Hepatocyte (in vitro differentiated cells): ENCODE measurements around the gene RAET1E. TPM values are rescaled to one million over a fixed set of nuclear protein-coding genes. Genes with fewer than 3 reads are reported as not detected.
"Not testable (repeated sequence)": the region's sequence is repeated elsewhere in the genome, so short reads cannot be mapped to it uniquely, and the experiment has no call there.

Experiments used
- DNase-seq: peaks from one replicate; pipeline ENCODE4 v3.0.0-alpha.2; 2016; ENCODE audit warnings: low spot score
- H2AFZ ChIP-seq: fragments of 200-600 bp; sonication (generic); 2 replicates; pipeline ENCODE4 v1.6.0; 2016; ENCODE audit warnings: antibody characterized with exemption, mild to moderate bottlenecking
- H3K27ac ChIP-seq: fragments of 200-600 bp; sonication (generic); 2 replicates; pipeline ENCODE4 v1.5.1; 2016; ENCODE audit warnings: mild to moderate bottlenecking
- H3K27me3 ChIP-seq: fragments of 200-600 bp; sonication (generic); 2 replicates; pipeline ENCODE4 v1.6.1; 2016
- H3K36me3 ChIP-seq: fragments of 200-600 bp; sonication (generic); replicated peaks from 2 replicates; pipeline ENCODE4 v1.5.1; 2016; ENCODE audit warnings: low read depth; ENCODE audit not compliant: insufficient read depth
- H3K4me1 ChIP-seq: fragments of 200-600 bp; sonication (generic); 2 replicates; pipeline ENCODE4 v1.5.1; 2016; ENCODE audit warnings: mild to moderate bottlenecking, moderate library complexity; ENCODE audit not compliant: insufficient read depth
- H3K4me2 ChIP-seq: fragments of 200-600 bp; sonication (generic); 2 replicates; pipeline ENCODE4 v1.6.0; 2016
- H3K4me3 ChIP-seq: fragments of 200-600 bp; sonication (generic); 2 replicates; pipeline ENCODE4 v1.5.1; 2016; ENCODE audit warnings: mild to moderate bottlenecking
- H3K79me2 ChIP-seq: fragments of 200-600 bp; sonication (generic); 2 replicates; pipeline ENCODE4 v1.6.0; 2017; ENCODE audit warnings: mild to moderate bottlenecking
- H3K9me2 ChIP-seq: fragments of 200-600 bp; sonication (generic); replicated peaks from 2 replicates; pipeline ENCODE4 v1.6.0; 2017; ENCODE audit warnings: mild to moderate bottlenecking; ENCODE audit not compliant: insufficient read depth
- H3K9me3 ChIP-seq: fragments of 200-600 bp; sonication (generic); 2 replicates; pipeline ENCODE4 v1.5.1; 2016; ENCODE audit warnings: low read depth, mild to moderate bottlenecking
- H4K20me1 ChIP-seq: fragments of 200-600 bp; sonication (generic); 2 replicates; pipeline ENCODE4 v1.6.0; 2016; ENCODE audit warnings: mild to moderate bottlenecking; ENCODE audit not compliant: insufficient read depth, poor library complexity, severe bottlenecking
- EZH2 ChIP-seq: fragments of 200-600 bp; sonication (generic); IDR thresholded peaks from 2 replicates; pipeline ENCODE4 v1.6.1; 2016; ENCODE audit warnings: antibody characterized with exemption, mild to moderate bottlenecking, borderline replicate concordance
- EZH2phosphoT487 ChIP-seq: fragments of 200-600 bp; sonication (generic); IDR thresholded peaks from one replicate; pipeline ENCODE4 v1.6.1; 2018; ENCODE audit warnings: antibody characterized with exemption, mild to moderate bottlenecking, low read depth, moderate library complexity; ENCODE audit not compliant: unreplicated experiment, severe bottlenecking
- WGBS: methylation state at CpG from one replicate; pipeline ENCODE4 v1.1.6; 2016; ENCODE audit warnings: low lambda C conversion rate; ENCODE audit errors: missing lambda C conversion rate; 5-methylcytosine and 5-hydroxymethylcytosine counted together
- polyA plus RNA-seq: library from polyadenylated mRNA; unstranded; fragments of >200 nt; fragmentation: Nextera tagmentation; extraction: Ambion mirVana; gene quantifications from 2 replicates; pipeline ENCODE4 v1.2.1, GENCODE V29; 2016
- total RNA-seq: library from RNA; depleted of rRNA; stranded (reverse); fragments of >200 nt; gene quantifications from 2 replicates; pipeline ENCODE4 v1.2.3, GENCODE V29; 2014
- TF ChIP-seq, protein P1 (sequence below): fragments of 200-600 bp; sonication (generic); IDR thresholded peaks from 2 replicates; pipeline ENCODE4 v1.5.1; 2016; ENCODE audit warnings: antibody characterized with exemption, mild to moderate bottlenecking; ENCODE audit not compliant: poor library complexity

The RAET1E gene
- total and polyA plus RNA-seq, 2 experiments from 2014 or later = not detected

DNA sequence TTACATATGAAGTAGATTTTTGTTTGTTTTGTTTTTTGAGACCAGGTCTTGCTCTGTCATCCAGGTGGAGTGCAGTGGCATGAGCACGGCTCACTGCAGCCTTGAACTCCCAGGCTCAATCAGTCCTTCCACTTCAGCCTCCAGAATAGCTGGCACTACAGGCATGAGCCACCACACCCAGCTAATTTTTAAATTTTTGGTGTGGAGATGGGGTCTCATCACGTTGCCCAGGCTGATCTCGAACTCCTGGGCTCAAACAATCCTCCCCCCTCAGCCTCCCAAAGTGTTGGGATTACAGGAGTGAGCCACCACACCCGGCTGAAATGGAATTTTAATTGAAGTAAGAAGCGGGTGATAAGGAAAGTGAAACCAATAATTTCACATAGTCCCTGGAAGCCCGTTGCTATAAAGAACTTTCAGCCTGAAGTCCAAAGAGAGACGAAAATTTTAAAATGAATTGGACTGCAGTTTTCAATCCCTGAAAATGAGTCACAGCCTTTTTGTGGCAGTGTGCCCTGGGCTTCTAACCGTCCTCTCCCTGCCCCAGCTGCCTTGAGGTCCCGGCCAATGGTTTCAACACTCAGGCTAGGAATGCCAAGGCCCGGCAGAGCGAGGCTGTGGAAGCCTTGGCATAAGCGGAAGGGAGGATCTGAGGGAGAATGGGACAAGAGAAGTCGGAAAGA is 757 bp downstream of the RAET1E start:
- no peaks in the 10 kb centered on the region for H4K20me1 ChIP-seq
- H3K4me2 ChIP-seq = no peak overlapping the region
- no peak for DNase-seq
- H3K4me1 ChIP-seq = peaks cover 7% of the 10 kb centered on the region
- no peaks in the 10 kb centered on the region for H3K9me3 ChIP-seq
- H3K36me3 ChIP-seq = no peaks in the 10 kb centered on the region
- H3K79me2 ChIP-seq = no peaks in the 10 kb centered on the region
- H3K4me3 ChIP-seq = no peak overlapping the region
- no peak overlapping the region for H3K27ac ChIP-seq
- no peak overlapping the region for H2AFZ ChIP-seq
- no peaks in the 10 kb centered on the region for H3K27me3 ChIP-seq
- no peak for TF ChIP-seq EZH2phosphoT487
- no peak for TF ChIP-seq EZH2
- TF ChIP-seq, protein P1, sequence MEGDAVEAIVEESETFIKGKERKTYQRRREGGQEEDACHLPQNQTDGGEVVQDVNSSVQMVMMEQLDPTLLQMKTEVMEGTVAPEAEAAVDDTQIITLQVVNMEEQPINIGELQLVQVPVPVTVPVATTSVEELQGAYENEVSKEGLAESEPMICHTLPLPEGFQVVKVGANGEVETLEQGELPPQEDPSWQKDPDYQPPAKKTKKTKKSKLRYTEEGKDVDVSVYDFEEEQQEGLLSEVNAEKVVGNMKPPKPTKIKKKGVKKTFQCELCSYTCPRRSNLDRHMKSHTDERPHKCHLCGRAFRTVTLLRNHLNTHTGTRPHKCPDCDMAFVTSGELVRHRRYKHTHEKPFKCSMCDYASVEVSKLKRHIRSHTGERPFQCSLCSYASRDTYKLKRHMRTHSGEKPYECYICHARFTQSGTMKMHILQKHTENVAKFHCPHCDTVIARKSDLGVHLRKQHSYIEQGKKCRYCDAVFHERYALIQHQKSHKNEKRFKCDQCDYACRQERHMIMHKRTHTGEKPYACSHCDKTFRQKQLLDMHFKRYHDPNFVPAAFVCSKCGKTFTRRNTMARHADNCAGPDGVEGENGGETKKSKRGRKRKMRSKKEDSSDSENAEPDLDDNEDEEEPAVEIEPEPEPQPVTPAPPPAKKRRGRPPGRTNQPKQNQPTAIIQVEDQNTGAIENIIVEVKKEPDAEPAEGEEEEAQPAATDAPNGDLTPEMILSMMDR = no peak
- H3K9me2 ChIP-seq = no peaks in the 10 kb centered on the region
- 80% methylated on average over 13 of the region's 13 CpGs for WGBS

DNA sequence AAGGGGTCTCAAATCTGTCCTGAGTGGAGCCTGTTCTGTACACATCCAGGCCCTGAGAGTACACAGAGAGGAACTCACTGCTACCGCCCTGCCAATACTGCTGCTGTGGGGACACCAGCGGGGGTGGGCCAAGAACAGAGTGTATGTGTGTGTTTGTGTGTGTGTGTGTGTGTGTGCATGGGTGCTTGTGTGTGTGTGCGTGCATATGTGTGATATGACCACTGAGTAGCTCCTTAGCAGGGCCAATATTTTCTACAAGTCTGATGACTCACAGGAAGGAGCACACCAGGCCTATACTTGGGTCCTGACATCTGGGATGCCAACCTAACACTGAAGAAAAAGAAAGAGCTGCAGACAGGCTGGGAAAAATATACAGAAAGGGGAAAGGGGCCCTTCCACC is 1.4 kb downstream of the RAET1E start:
- Histone ChIP-seq H3K9me2 (no peaks in the 10 kb centered on the region), H3K4me2 (no peak overlapping the region), H3K79me2 (no peaks in the 10 kb centered on the region), H2AFZ (no peak overlapping the region), H3K36me3 (no peaks in the 10 kb centered on the region), H3K4me1 (peaks cover 7% of the 10 kb centered on the region), H3K27ac (no peak overlapping the region), H3K4me3 (no peak overlapping the region), H3K27me3 (no peaks in the 10 kb centered on the region), H3K9me3 (no peaks in the 10 kb centered on the region), H4K20me1 (no peaks in the 10 kb centered on the region)
- DNase-seq = no peak
- WGBS = 90% methylated on average over 3 of the region's 3 CpGs
- TF ChIP-seq EZH2phosphoT487 (no peak), EZH2 (no peak)
- TF ChIP-seq, protein P1 = no peak

DNA sequence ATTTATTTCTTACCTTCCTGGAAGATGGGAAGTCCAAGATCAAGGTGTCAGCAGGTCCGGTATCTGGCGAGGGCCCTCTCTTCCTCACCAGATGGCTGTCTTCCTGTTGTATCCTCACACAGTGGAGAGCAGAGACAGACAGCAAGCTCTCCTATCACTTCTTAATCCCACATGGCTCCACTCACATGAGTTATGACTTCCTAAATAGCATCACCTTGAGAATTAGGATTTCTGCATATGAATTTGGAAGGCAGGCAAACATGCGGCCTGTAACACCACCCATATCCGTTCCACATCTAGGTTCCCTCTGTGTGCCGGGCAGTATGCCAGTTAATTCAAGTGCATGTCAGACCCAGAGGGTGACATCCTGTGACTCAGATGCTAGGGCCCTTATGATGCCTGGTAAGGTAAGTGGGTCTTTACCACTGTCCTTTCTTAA is 2.1 kb downstream of the RAET1E start:
- 82% methylated on average over 5 of the region's 5 CpGs for WGBS
- Histone ChIP-seq H4K20me1 (no peaks in the 10 kb centered on the region), H3K79me2 (no peaks in the 10 kb centered on the region), H3K27me3 (no peaks in the 10 kb centered on the region), H3K9me3 (no peaks in the 10 kb centered on the region), H3K4me1 (peaks cover 7% of the 10 kb centered on the region), H3K4me3 (no peak overlapping the region), H3K4me2 (no peak overlapping the region), H2AFZ (no peak overlapping the region), H3K36me3 (no peaks in the 10 kb centered on the region), H3K27ac (no peak overlapping the region), H3K9me2 (no peaks in the 10 kb centered on the region)
- TF ChIP-seq EZH2 (no peak), EZH2phosphoT487 (no peak)
- TF ChIP-seq, protein P1 = no peak
- DNase-seq = no peak

DNA sequence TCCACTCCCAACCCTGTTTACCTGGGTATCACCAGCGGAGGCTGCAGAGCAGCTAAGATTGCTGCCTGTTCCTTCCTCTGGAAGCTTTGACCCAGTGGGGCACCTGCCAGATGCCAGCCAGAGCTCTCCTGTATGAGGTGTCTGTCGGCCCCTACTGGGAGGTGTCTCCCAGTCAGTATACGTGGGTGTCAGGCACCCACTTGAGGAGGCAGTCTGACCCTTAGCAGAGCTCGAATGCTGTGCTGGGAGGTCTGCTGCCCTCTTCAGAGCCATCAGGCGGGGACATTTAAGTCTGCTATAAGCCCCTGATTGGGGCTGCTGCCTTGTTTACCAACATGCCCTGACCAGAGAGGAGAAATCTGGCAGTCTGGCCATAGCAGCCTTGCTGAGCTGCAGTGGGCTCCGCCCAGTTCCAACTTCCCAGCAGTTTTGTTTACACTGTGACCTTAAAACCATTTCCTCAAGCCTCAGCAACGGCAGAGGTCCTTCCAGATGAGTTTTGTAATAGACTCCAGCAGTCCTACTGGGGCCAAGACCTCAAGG is 2.8 kb downstream of the RAET1E start:
- Histone ChIP-seq H3K9me3 (no peaks in the 10 kb centered on the region), H3K4me3 (no peak overlapping the region), H4K20me1 (no peaks in the 10 kb centered on the region), H3K9me2 (no peaks in the 10 kb centered on the region), H3K4me1 (peaks cover 7% of the 10 kb centered on the region), H3K27ac (no peak overlapping the region), H3K79me2 (no peaks in the 10 kb centered on the region), H3K4me2 (no peak overlapping the region), H2AFZ (no peak overlapping the region), H3K27me3 (no peaks in the 10 kb centered on the region), H3K36me3 (no peaks in the 10 kb centered on the region)
- peak; percentile 62 for DNase-seq
- TF ChIP-seq, protein P1 = no peak
- TF ChIP-seq EZH2phosphoT487 (no peak), EZH2 (no peak)
- 56% methylated on average over 7 of the region's 7 CpGs for WGBS

DNA sequence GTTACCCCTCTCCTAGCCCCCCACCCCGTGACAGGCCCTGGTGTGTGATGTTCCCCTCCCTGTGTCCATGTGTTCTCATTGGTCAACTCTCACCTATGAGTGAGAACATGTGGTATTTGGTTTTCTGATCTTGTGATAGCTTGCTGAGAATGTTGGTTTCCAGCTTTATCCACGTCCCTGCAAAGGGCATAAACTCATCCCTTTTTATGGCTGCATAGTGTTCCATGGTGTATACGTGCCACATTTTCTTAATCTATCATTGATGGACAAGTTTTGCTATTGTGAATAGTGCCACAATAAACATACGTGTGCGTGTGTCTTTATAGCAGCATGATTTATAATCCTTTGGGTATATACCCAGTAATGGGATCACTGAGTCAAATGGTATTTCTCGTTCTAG is 6.0 kb downstream of the RAET1E start:
- not testable (repeated sequence) for H3K4me3 ChIP-seq, H3K27me3 ChIP-seq, H3K27ac ChIP-seq, H3K9me2 ChIP-seq, H3K9me3 ChIP-seq, H4K20me1 ChIP-seq, H3K36me3 ChIP-seq, H3K4me1 ChIP-seq, DNase-seq, H2AFZ ChIP-seq, H3K4me2 ChIP-seq, H3K79me2 ChIP-seq
- 82% methylated on average over 6 of the region's 6 CpGs for WGBS
